GM08714 (cell line): ENCODE measurements around the gene AFF2.

Source experiments
- H3K4me3 ChIP-seq: fragments of 200-500 bp; sonication (Bioruptor generic); 2 replicates; pipeline ENCODE4 v1.5.1; 2014; ENCODE audit warnings: mild to moderate bottlenecking, low read length, inconsistent platforms
- ZNF274 ChIP-seq: IDR thresholded peaks from 2 replicates; pipeline ENCODE4 v1.6.1; 2012; ENCODE audit warnings: mild to moderate bottlenecking, low read depth, low read length

AFF2 gene

DNA sequence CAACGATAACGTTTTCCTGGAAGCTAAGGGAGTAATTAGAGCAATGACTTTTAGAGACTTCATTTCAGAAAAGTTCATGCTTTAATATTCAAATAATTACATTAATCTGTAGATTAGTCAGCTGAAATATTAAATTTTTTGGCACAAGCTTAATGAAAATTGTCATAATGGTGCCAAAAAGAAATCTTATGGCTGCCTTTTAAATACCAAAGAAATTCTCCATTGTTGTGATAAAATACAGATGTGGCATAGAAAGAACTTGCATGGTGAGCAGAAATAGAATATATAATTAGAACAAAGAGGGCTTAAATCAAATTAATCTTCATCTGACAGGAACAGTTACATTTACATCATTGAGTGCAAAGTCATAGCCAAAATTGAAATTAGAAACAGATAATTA lies 263.5 kb downstream of the AFF2 start:
- H3K4me3 ChIP-seq, result no peak overlapping the region
- TF ChIP-seq ZNF274, result no peak

DNA sequence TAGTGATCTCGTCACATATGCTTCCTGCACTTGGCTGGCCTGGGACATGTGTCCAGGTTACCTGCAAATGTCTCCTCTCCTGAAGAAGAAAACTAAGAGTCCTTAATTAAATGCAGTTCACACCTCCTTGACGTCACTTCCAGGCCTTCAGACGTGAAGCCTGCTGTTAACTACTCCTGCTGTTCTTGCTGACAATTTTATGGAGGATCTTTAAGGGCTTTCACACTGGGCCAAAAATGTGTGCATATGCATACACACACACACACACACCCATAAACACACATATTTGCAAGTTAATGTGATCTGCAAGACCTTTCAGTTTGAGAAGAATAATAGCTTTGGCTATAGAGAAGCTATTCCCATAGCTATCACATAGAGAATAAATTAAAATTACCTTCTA lies 267.9 kb downstream of the AFF2 start:
- H3K4me3 ChIP-seq, result no peak overlapping the region
- no peak for TF ChIP-seq ZNF274

DNA sequence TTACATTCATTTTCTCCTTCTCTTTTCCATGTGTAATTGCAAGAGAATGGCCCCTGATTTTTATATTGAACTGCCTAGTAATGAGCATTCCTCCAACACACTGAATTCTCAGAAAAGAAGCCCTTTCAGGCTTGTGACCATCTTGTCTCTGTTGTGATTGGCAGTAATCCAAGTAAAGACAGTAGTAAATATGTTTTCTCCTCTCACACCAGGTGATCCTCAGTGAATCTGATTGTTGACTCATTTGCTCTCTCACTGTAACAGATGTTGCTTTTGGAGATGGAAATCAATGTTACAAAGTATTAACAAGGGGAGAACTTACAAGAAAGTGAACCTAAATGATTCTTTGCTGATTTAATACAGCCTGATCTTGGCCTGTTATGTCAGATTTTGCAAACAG lies 271.0 kb downstream of the AFF2 start:
- no peak overlapping the region for H3K4me3 ChIP-seq
- TF ChIP-seq ZNF274, result no peak

DNA sequence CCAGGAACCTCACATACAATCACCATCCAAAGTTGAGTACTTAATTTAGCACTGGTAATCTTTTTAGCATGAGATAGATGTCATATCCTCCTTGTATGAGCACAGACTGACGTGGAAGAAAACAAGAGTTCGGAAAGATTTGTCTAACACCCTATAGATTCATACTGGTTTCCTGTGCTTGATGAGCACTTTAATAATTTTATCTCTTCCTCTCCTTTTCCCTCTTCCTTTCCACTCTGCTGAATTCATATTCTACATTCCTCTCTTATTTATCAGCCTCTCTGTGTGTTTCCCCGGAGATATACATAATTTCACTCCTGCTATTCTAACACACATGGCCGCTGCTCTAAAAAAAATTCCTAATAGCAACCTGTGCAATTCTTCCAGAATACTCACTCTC lies 273.9 kb downstream of the AFF2 start:
- no peak overlapping the region for H3K4me3 ChIP-seq

DNA sequence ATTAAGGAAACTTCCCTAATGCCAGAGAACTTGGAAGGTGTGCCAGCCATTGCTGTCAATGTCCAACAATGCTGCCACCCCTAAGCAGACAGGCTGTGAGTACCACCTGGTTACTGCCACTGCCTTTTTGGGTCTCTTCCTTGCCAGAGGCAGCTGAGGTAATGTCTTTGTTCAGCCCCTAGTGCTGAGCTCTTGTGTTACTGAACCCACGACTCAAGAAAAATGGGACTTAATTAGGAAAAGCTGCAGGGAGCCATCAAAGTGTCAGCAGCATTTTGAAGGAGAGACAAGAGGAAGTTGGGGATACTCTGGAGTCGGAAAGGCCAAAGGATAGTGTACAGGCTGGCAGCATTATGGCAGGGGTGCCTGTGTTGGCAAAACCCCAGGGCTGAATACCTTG lies 283.7 kb downstream of the AFF2 start:
- no peak for TF ChIP-seq ZNF274
- no peak overlapping the region for H3K4me3 ChIP-seq

More for the DNA sequence above, 273.9 kb downstream of the AFF2 start:
- no peak for TF ChIP-seq ZNF274

DNA sequence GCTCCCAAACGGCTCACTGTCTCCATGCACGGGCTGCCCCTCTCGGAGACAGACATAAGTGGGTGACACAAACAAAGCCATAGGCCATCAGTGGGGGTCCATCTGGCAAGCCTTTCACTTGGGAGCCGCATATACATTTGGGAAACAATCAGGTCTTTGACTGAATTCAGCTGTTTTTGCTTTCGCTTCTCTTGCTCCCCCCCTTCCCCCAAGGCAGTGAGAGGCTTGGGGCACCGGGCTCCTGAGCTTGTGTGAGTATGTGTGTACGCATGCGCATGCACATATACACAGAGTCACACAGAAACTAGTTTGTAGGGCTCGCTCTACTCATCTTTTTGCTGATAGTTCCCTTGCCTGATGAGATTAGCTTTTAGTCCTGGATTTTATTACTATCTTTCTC lies 284.4 kb downstream of the AFF2 start:
- TF ChIP-seq ZNF274, result no peak

DNA sequence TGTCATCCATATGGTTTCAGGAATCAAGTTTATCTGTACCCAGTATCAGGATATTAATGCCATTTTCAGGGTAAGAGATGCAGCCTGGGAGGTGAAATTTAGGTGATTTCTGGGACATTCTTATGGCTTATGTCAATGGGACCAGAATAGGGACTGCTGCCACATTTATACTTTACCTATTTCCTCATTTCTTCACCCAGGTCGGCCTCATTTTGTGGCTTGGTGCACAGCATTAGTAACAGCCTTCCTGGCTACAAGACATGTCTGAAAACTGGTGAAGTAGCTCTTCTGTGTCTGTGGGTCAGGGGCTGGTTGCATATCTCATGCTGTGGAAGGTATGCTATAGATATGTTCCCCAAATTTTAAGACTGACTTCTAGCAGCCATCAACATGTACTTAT lies 284.8 kb downstream of the AFF2 start:
- H3K4me3 ChIP-seq, result no peak overlapping the region
- no peak for TF ChIP-seq ZNF274

More for the DNA sequence above, 284.4 kb downstream of the AFF2 start:
- H3K4me3 ChIP-seq, result no peak overlapping the region

DNA sequence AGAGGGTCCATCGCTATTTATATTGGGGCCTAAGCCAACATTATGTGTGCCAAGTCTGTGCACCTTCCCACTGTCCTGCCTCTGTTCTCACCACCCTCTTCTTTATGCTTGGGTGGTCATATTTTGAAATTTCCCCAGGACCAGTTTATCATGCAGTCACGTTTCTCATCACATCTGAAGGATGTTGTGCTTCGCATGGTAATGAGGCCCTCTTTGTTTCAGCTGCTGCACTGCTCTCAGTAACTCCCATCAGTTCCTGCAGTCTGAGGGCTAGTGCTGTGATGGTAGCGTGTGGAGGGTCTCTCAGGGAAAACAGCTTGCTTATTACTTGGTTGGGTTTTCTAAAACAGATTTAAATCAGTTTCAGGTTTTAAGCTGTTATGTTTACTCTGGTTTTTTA lies 288.0 kb downstream of the AFF2 start:
- TF ChIP-seq ZNF274, result no peak
- no peak overlapping the region for H3K4me3 ChIP-seq

DNA sequence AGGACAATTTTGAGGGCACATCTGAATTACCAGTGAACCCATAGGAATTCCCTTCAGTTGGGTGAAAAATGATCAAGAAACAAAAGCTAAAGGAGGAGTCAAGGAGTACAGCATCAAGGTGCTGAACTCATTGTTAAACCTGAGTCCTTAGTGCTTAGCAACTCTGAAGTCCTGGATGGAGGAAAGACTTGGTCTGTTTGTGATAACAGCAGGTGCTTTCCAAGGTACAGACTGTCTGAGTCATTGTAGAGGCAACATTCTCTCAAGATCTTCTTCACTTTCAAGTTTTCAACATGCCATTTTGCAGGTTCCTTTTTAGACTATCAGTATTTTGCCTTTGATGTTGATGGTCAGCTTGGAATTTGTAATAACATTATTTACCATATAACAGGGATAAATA lies 293.9 kb downstream of the AFF2 start:
- no peak overlapping the region for H3K4me3 ChIP-seq
- no peak for TF ChIP-seq ZNF274

DNA sequence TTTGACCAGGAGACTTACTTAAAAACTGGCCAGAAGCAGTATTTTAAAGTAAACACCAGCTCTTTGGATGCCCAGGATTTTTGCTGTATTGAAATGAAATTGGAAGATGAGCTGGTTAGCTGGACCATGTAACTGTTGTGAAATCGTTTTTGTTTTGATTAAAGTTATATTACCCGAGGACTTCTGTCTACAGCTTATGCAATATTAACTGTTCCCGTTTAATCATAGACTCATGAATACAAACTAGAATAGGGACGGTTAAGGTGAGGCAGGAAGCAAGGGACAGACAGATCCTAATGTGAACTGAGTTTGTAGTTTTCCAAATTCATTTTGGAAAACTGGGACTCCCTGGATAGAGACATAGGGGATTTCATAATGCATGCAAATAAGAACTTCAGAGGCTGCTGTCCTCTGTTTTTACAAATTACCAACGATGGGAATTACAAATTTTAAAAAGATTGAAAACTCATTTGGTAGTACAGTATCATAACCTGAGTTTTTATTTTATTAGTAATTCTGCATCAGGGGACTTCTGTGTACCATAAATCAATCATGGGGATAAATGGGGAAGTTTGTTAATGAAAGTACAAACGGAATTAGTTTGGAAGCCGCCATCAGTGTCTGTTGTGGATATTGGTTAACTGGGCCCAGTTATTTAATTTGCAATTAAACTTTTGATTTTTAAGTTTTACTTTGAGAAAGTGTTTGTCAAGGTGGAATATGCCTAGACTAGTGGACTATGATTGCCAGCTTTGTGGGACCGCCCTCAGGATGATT lies 304.4 kb downstream of the AFF2 start:
- no peak for TF ChIP-seq ZNF274

DNA sequence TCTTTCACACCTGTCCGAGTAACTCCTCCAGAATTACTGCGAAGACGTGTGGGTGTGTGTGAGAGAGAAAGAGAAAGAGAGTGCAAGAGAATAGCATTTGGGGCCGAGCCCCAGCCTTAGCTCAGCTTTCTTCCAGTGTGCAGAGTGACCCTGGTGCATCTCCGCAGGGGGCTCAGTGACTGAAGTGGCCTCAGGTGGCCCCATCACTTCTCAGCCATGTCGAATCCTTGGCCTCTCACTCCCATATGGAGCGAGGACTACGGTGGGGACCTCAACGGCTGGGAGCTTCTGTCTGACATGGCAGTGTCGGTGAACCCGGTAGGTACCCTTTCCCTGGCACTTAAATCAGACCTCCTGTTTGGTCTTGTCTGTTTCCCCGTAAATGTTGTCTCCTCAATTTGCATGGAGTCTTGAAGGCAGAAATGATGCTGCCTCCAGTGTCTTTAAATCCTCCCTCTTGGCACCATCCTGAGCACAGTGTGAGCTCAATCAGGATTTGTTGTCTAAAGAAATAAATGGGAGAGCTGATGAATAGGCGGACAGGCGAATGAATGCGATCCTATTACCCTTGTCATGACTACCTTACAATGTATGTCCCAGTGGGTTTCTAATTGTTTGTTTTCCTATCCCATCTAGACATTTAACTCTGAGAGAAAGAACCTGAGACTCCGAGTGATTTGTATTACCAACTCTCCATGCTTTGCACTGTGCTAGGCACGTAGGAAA lies 305.9 kb downstream of the AFF2 start:
- H3K4me3 ChIP-seq, result no peak overlapping the region
- no peak for TF ChIP-seq ZNF274

More for the DNA sequence above, 304.4 kb downstream of the AFF2 start:
- H3K4me3 ChIP-seq, result no peak overlapping the region

DNA sequence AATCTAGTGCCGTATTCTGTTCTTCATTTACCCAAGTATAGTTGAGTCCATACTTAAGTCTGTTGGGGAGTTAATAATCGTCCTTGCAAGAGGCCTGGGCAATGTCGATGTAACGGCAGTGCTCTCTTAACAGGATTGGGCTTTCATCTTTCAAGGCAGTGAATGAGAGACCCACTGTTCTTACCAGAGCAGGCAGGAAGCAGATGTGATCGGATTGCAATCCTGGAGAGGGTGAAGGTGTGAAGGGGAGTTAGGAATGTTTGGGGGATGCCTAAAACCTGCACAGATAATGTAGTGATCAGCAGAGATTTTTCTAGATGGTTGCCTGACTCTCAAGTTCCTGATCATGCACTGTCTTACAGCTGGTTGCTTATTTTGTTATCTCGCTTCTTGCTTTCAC lies 308.4 kb downstream of the AFF2 start:
- no peak for TF ChIP-seq ZNF274
- H3K4me3 ChIP-seq, result no peak overlapping the region

DNA sequence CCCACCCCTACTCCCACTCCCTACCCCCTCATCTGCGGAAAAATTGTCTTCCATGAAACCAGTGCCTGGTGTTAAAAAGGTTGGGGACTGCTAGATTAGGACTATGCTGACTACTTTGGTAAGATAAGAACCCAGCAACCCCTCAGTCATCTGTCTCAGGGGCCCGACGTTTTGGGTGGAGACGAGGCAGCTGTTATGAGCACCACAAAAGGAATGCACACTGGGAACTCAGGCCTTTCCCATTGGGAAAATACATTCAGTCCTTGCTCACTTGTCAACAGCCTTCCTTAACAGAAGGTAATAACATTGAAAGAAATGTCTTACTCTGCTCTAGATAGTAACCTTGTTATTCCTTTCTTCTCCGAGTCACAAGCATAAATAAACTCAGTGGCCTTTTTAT lies 310.8 kb downstream of the AFF2 start:
- no peak overlapping the region for H3K4me3 ChIP-seq
- no peak for TF ChIP-seq ZNF274

DNA sequence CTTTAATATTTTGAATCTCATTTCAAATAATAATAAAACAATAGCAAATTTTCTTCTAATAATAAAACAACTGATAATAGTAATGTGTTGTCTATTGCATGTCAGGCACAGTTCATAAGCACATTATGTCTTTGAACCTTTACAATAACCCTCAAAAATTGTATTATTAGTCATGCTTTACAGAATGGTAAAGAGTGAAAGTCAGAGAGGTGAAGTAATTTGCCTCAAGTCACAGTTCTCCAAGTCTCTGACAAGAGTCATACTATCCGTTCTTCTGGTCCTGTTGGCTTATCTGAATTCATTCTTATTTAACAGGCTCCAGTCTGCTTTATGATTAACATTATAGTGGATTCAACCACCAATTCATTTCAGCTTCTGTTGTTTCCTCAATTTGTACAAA lies 313.0 kb downstream of the AFF2 start:
- no peak for TF ChIP-seq ZNF274
- no peak overlapping the region for H3K4me3 ChIP-seq

DNA sequence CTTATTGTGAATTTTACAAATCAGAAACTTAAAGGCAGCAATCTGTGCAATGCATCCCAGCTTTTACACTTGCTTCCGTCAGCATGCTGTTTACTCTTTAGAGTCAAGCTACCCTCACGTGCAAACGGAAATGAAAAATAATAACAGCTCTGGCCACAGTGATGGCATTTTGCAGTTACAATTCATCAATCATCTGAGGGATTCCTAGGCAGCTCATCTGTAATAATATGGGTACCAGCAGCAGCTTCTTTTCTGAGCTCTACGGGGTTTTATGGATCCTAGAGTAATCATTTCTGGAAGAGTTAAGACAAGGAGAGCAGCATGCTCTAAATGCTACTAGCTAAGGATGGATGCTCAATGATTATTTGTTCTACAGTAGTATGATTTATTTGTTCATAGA lies 313.6 kb downstream of the AFF2 start:
- no peak for TF ChIP-seq ZNF274
- H3K4me3 ChIP-seq, result no peak overlapping the region
